ENCODE results near the gene ZSCAN1. TPM values are rescaled to one million over a fixed set of nuclear protein-coding genes. Genes with fewer than 3 reads are reported as not detected.

ZSCAN1 gene
- total RNA-seq, 4 donors from 2014 or later, result 1.5 TPM; not detected in 3

DNA sequence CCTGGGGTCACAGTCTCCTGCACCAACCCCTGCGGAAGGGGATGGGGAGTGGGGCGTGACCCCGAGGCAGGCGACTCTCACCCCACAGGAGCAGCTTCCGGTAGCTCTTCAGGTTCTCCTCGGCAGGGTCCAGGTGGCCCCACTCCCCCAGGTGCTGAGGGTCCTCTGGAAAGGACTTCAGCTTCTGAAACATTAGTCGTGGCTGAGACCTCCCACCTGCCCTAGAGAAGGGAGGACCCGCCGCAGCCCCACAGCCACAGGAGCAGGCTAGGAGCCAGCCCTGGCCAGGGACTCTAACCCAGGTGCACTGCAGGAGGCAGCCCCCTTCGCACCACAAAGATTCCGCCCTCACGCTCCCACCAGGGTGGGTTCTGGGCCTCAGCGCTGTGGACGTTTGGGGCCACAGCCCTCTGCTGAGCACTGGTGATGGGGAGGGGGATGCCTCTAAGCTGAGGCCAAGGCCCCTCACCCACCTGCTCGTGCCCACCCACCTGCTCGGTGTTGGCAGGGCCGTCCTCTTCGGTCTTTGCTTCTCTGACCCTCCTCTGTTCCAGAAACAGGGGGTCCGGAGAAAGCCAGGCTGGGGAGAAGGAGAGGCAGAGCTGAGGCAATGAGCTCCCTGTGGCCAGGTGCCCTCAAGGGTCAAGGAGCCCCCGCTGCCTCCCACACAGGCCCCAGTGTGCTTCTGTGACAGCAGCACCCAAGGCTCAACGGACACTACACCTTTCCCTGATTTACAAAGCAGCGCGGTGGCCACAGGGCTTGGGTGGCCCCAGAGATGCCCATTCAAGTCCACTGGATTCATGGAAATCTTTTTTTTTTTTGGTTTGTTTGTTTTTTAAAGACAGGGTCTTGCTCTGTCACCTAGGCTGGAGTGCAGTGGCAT, 53.2 kb downstream of the ZSCAN1 start:
- Histone ChIP-seq H3K36me3 (peaks cover 27 to 98% (median 30%) of the 10 kb centered on the region in 3 donors), H3K4me1 (no peaks in the 10 kb centered on the region)

DNA sequence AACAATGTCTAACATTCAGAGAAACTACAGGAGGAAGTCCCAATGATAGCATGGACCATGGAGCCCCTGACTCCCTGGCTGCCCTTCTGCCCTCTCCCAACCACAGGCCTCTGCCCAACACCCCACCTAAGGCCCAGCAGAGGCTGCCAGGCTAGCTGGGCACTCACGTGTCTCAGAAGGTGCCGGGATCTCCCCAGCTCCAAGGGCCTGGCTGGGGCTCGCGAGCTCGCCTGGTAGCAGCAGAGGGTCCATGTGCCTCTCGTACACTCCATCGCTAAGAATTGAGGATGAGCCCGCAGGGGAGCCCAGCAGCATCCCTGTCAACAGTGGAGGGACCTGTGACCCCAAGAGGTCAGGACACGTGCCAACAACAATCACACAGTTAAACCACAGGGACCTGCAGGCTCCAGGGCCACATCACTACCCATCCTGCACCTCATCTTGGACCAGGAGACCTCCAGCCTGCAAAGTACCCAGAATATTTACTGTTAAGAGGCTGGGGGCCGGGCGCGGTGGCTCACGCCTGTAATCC, 54.8 kb downstream of the ZSCAN1 start:
- no peaks in the 10 kb centered on the region for H3K27me3 ChIP-seq
- H3K4me3 ChIP-seq, result no peak overlapping the region
- no peaks in the 10 kb centered on the region for H3K4me1 ChIP-seq
- DNase-seq (ENCODE audit: low spot score in 2 of 2), result no peak
- peaks cover 21 to 98% (median 27%) of the 10 kb centered on the region in 3 donors for H3K36me3 ChIP-seq
- H3K9me3 ChIP-seq, result peaks cover 4 to 98% (median 27%) of the 10 kb centered on the region in 4 donors
- WGBS, 2 donors, result 96 to 97% methylated on average over 10 to 13 of the region's 13 CpGs
- no peak for TF ChIP-seq POLR2A (IDR thresholded peaks at IDR 0.05)
- TF ChIP-seq EP300 (IDR thresholded peaks at IDR 0.05), result no peak
- no peak for TF ChIP-seq CTCF (IDR thresholded peaks at IDR 0.05)
- H3K27ac ChIP-seq, result no peak overlapping the region

More for the DNA sequence above, 53.2 kb downstream of the ZSCAN1 start:
- TF ChIP-seq CTCF (IDR thresholded peaks at IDR 0.05), result no peak
- TF ChIP-seq EP300 (IDR thresholded peaks at IDR 0.05), result no peak
- no peak for TF ChIP-seq POLR2A (IDR thresholded peaks at IDR 0.05)
- Histone ChIP-seq H3K9me3 (peaks cover 4 to 98% (median 38%) of the 10 kb centered on the region in 4 donors), H3K27me3 (no peaks in the 10 kb centered on the region), H3K27ac (no peak overlapping the region), H3K4me3 (no peak overlapping the region)
- no peak for DNase-seq (ENCODE audit: low spot score in 2 of 2)
- WGBS, 2 donors, result 91 to 93% methylated on average over 18 of the region's 23 CpGs

DNA sequence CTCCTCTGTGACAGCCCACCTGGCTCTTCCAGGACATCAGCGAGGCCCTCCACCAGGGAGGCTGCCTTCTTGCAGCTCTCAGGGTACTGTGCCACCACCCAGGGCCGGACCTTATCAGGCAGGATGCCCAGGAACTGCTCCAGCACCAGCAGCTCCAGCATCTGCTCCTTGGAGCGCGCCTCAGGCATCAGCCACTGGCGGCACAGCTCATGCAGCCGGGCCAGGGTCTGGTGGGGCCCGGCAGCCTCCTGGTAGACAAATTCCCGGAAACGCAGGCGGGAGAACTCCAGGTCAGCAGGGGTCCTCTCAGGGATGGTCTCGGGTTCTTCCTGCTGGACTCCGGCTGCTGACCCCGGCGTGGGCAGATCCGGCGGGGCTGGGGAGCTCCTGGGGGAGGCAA, 56.0 kb downstream of the ZSCAN1 start:
- Histone ChIP-seq H3K9me3 (peaks cover 2 to 97% (median 20%) of the 10 kb centered on the region in 4 donors), H3K4me1 (no peaks in the 10 kb centered on the region), H3K27ac (no peak overlapping the region), H3K4me3 (no peak overlapping the region), H3K36me3 (peaks cover 13 to 98% (median 19%) of the 10 kb centered on the region in 3 donors), H3K27me3 (no peaks in the 10 kb centered on the region)
- no peak for DNase-seq (ENCODE audit: low spot score in 2 of 2)
- TF ChIP-seq POLR2A (IDR thresholded peaks at IDR 0.05), result no peak
- TF ChIP-seq CTCF (IDR thresholded peaks at IDR 0.05), result no peak
- TF ChIP-seq EP300 (IDR thresholded peaks at IDR 0.05), result no peak
- 94 to 96% methylated on average over 16 of the region's 16 CpGs for WGBS, 2 donors

DNA sequence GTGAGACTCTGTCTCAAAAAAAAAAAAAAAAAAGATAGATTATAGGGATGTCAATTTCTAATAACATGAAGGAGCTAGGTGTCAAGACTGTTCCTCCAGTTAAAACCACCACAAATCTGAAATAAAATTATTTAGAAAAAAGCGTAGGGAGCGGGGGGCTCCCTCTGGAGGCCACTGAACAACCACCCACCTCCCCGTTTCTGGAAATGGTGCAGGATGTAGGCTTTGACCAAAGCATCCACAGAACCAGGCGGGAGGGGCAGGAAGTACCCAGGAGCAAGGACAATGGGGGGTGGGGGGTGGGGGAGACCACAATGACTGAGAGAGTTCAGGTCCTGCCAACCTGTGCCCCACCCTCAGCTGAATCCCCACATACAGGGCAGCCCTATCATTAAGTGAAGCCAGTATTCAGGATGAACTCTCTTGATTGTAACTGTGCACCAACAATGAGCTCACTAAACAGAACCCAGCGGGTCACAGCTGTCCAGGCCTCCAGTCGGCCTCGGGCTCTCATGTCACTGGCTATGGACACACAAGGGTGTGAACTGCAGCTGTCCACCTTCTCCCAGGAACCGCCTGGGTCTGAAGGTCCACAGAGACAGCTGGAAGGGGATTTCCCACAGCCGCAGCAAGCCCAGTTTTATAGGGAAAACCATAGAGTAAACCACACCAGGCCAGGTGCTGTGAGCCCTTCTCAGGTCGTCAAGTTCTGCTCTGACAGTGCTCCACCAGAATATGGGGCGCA, 57.6 kb downstream of the ZSCAN1 start:
- DNase-seq (ENCODE audit: low spot score in 2 of 2), result no peak
- H3K4me3 ChIP-seq, result no peak overlapping the region
- H3K27ac ChIP-seq, result no peak overlapping the region
- TF ChIP-seq EP300 (IDR thresholded peaks at IDR 0.05), result no peak
- no peak for TF ChIP-seq CTCF (IDR thresholded peaks at IDR 0.05)
- TF ChIP-seq POLR2A (IDR thresholded peaks at IDR 0.05), result no peak
- H3K4me1 ChIP-seq, result peaks cover 0 to under 1% (median 0%) of the 10 kb centered on the region in 4 donors
- 74 to 86% methylated on average over 11 of the region's 11 CpGs for WGBS, 2 donors
- H3K36me3 ChIP-seq, result peaks cover 0 to 98% (median 5%) of the 10 kb centered on the region in 3 donors
- peaks cover 0 to 97% (median 18%) of the 10 kb centered on the region in 4 donors for H3K9me3 ChIP-seq
- H3K27me3 ChIP-seq, result no peaks in the 10 kb centered on the region

Measured in tibial nerve (tissue), 4 donors.